Adrenal gland (tissue), 12 donors: ENCODE measurements around the gene HEY2. TPM values are rescaled to one million over a fixed set of nuclear protein-coding genes. Genes with fewer than 3 reads are reported as not detected.

Source experiments
- DNase-seq, 7 donors: peaks; one replicate each; pipeline ENCODE4 v3.0.0-alpha.2; 2019 to 2020
- H3K27ac ChIP-seq, 5 donors: fragments of 200-600 bp; sonication (generic) in 4 of 5; 1 replicate in 3 of 5; 2 replicates in 2 of 5; pipeline versions ENCODE4 v1.5.1 to v1.8.0; 2016 to 2020; ENCODE audit warnings: mild to moderate bottlenecking in 1 of 5
- H3K27me3 ChIP-seq: fragments of 200-600 bp; 2 replicates; pipeline ENCODE4 v1.8.0; 2021
- H3K36me3 ChIP-seq, 2 donors: fragments of 200-600 bp; replicated peaks in 1 of 2; 1 replicate in 1 of 2; 2 replicates in 1 of 2; pipeline versions ENCODE4 v1.5.1 to v1.8.0; 2018 to 2022
- H3K4me1 ChIP-seq, 2 donors: fragments of 200-600 bp; replicated peaks in 1 of 2; 1 replicate in 1 of 2; 2 replicates in 1 of 2; pipeline versions ENCODE4 v1.5.1 to v1.8.0; 2018 to 2021
- H3K4me3 ChIP-seq, 4 donors: fragments of 200-600 bp; sonication (generic) in 3 of 4; one replicate each; pipeline ENCODE4 v1.5.1; 2016 to 2018
- H3K9me3 ChIP-seq, 3 donors: fragments of 200-600 bp; sonication (generic) in 1 of 3; replicated peaks in 1 of 3; 1 replicate in 2 of 3; 2 replicates in 1 of 3; pipeline versions ENCODE4 v1.5.1 to v1.8.0; 2016 to 2021
- CTCF ChIP-seq, 6 experiments: fragments of 450-650 bp in 4 of 6; fragments of 200-600 bp in 2 of 6; sonication (generic) in 1 of 6; IDR thresholded peaks; 1 replicate in 5 of 6; 2 replicates in 1 of 6; pipeline versions ENCODE4 v1.5.1 to v1.8.0; 2016 to 2021; ENCODE audit warnings: antibody characterized with exemption in 6 of 6, mild to moderate bottlenecking in 2 of 6, moderate library complexity in 1 of 6
- POLR2A ChIP-seq, 2 donors: fragments of 450-650 bp; IDR thresholded peaks; one replicate each; pipeline ENCODE4 v1.6.1; 2017; ENCODE audit warnings: antibody characterized with exemption in 2 of 2, mild to moderate bottlenecking in 2 of 2, moderate library complexity in 1 of 2
- WGBS, 4 donors: extraction: QIAGEN DNeasy Blood & Tissue Kit in 2 of 4; methylation state at CpG; one replicate each; pipeline versions ENCODE4 v1.1.5 to v1.1.7; 2013 to 2017; 5-methylcytosine and 5-hydroxymethylcytosine counted together
- intact Hi-C, 2 donors: fragments of 100-400 bp; cut with DNase I; formaldehyde crosslinking; loops; one replicate each; pipeline versions ENCODE4 v1.14.1 to v1.15.0; 2022 to 2023
- polyA plus RNA-seq, 3 donors: library from polyadenylated mRNA; stranded (reverse); fragments of 200-250 nt in 2 of 3; fragments of 350-450 nt in 1 of 3; fragmentation: Illumina TruSeq in 1 of 3; extraction: RNeasy Lipid Tissue Mini Kit (QIAGEN cat#74804) in 1 of 3; gene quantifications; one replicate each; pipeline ENCODE4 v1.2.3, GENCODE V29; 2013 to 2014
- total RNA-seq, 9 donors: library from RNA; depleted of rRNA in 4 of 9; stranded (reverse); fragments of >200 nt in 4 of 9; fragments of 120-200 nt in 1 of 9; fragmentation: NEBNext Ultra II Directional in 1 of 9; extraction: Animal tissue kit (Norgen Biotek cat#: 25700) in 1 of 9; gene quantifications; one replicate each; pipeline versions ENCODE4 v1.1.0 to v1.2.4, GENCODE V29; 2013 to 2023
- donor health status: healthy with polysubstance abuse.
- donor health status: Bipolar disorder and iron deficiency.
- donor health status: DM: yes; HTN: yes; CAD: no.
- donor health status: DM: no; HTN: no; CAD: no.
- donor health status: DM: no; HTN: no; CAD: no.
- donor health status: DM: yes; HTN: yes; CAD: no.

HEY2 gene
- total and polyA plus RNA-seq, 12 donors: 0.46 to 2.1 (median 1.2) TPM; not detected in 1

GRCh38 chr6:125747589-125748405 is 1.6 kb upstream of the HEY2 start:
- Histone ChIP-seq H3K27me3 (peaks cover 44% of the 10 kb centered on the region), H3K9me3 (no peaks in the 10 kb centered on the region), H3K4me3 (peak overlapping the region in 3 of 4 donors; percentile 45 to 85 (median 54)), H3K36me3 (no peaks in the 10 kb centered on the region), H3K4me1 (peaks cover 5 to 32% of the 10 kb centered on the region in 2 donors), H3K27ac (peak overlapping the region in 4 of 5 donors; percentile 67 to 84 (median 71))
- 1 to 2% (median 1%) methylated on average over 36 to 76 of the region's 76 CpGs for WGBS, 4 donors
- intact Hi-C loops: no loop called here
- peak in 6 of 7 donors; percentile 29 to 58 (median 40) for DNase-seq
- no peak for TF ChIP-seq CTCF (IDR thresholded peaks at IDR 0.05)
- peak in 1 of 2 donors; percentile 13 for TF ChIP-seq POLR2A (IDR thresholded peaks at IDR 0.05)

GRCh38 chr6:125748406-125749172 is 843 bp upstream of the HEY2 start:
- peak in 2 of 6 experiments; percentile 15 to 21 for TF ChIP-seq CTCF (IDR thresholded peaks at IDR 0.05)
- no peak for TF ChIP-seq POLR2A (IDR thresholded peaks at IDR 0.05)
- intact Hi-C loops: no loop called here
- H3K9me3 ChIP-seq: no peaks in the 10 kb centered on the region
- peaks cover 5 to 32% of the 10 kb centered on the region in 2 donors for H3K4me1 ChIP-seq
- peak overlapping the region; percentile 42 to 84 (median 70) for H3K27ac ChIP-seq
- peak in 3 of 7 donors; percentile 23 to 53 (median 24) for DNase-seq
- H3K36me3 ChIP-seq: no peaks in the 10 kb centered on the region
- peaks cover 45% of the 10 kb centered on the region for H3K27me3 ChIP-seq
- 2 to 4% (median 3%) methylated on average over 32 to 42 of the region's 42 CpGs for WGBS, 4 donors
- H3K4me3 ChIP-seq: peak overlapping the region in 3 of 4 donors; percentile 33 to 85 (median 54)

- Histone ChIP-seq H3K4me3 (peak overlapping the region; percentile 24 to 85 (median 51)), H3K27ac (peak overlapping the region in 4 of 5 donors; percentile 38 to 84 (median 46)), H3K36me3 (no peaks in the 10 kb centered on the region), H3K27me3 (peaks cover 49% of the 10 kb centered on the region), H3K9me3 (no peaks in the 10 kb centered on the region), H3K4me1 (peaks cover 5 to 32% of the 10 kb centered on the region in 2 donors)
- DNase-seq: peak in 1 of 7 donors; percentile 21
- intact Hi-C loops: loop anchor here in 1 of 2 donors (5.0 kb wide), 1 partner anchor 438 kb away; no protein-coding TSS in a partner anchor
- no peak for TF ChIP-seq CTCF (IDR thresholded peaks at IDR 0.05)
- TF ChIP-seq POLR2A (IDR thresholded peaks at IDR 0.05): no peak
- WGBS, 4 donors: 3 to 6% (median 5%) methylated on average over 29 to 35 of the region's 35 CpGs
These were observed 646 bp downstream of the HEY2 start for GRCh38 chr6:125749865-125750691.
